Esophagus muscularis mucosa (tissue), 4 donors: ENCODE measurements around the gene WASF2. TPM values are rescaled to one million over a fixed set of nuclear protein-coding genes. Genes with fewer than 3 reads are reported as not detected.
A peak's percentile ranks its signal among the peaks of the same experiment; 100 is the strongest.

Experiments
- DNase-seq: peaks from one replicate; pipeline ENCODE4 v3.0.0-alpha.2; 2017; ENCODE audit errors: extremely low spot score
- H3K27ac ChIP-seq, 4 donors: fragments of 200-600 bp; sonication (generic); replicated peaks in 1 of 4; 1 replicate in 3 of 4; 2 replicates in 1 of 4; pipeline ENCODE4 v1.5.1; 2016 to 2019; ENCODE audit warnings: mild to moderate bottlenecking in 1 of 4
- H3K27me3 ChIP-seq, 4 donors: fragments of 200-600 bp; sonication (generic); one replicate each; pipeline versions ENCODE4 v1.5.1 to v1.6.0; 2016 to 2019
- H3K36me3 ChIP-seq, 4 donors: fragments of 200-600 bp; sonication (generic); one replicate each; pipeline ENCODE4 v1.5.1; 2016 to 2019
- H3K4me1 ChIP-seq, 4 donors: fragments of 200-600 bp; sonication (generic); one replicate each; pipeline ENCODE4 v1.5.1; 2016 to 2019
- H3K4me3 ChIP-seq, 4 donors: fragments of 200-600 bp; sonication (generic); 1 replicate in 2 of 4; 2 replicates in 2 of 4; pipeline ENCODE4 v1.5.1; 2016 to 2019; ENCODE audit warnings: mild to moderate bottlenecking in 4 of 4, moderate library complexity in 1 of 4
- H3K9me3 ChIP-seq, 4 donors: fragments of 200-600 bp; sonication (generic); 1 replicate in 3 of 4; 2 replicates in 1 of 4; pipeline ENCODE4 v1.5.1; 2016 to 2019
- CTCF ChIP-seq, 3 experiments: fragments of 200-600 bp in 2 of 3; fragments of 450-650 bp in 1 of 3; sonication (generic) in 2 of 3; IDR thresholded peaks; one replicate each; pipeline ENCODE4 v1.5.1; 2017 to 2019; ENCODE audit warnings: antibody characterized with exemption in 3 of 3, mild to moderate bottlenecking in 2 of 3, moderate library complexity in 1 of 3
- EP300 ChIP-seq: sonication (generic); formaldehyde crosslinking; IDR thresholded peaks from one replicate; pipeline ENCODE4 v1.6.1; 2017; ENCODE audit warnings: antibody characterized with exemption
- POLR2A ChIP-seq: fragments of 450-650 bp; IDR thresholded peaks from one replicate; pipeline ENCODE4 v1.6.1; 2017; ENCODE audit warnings: antibody characterized with exemption, moderate library complexity, mild to moderate bottlenecking, low read depth
- POLR2AphosphoS5 ChIP-seq, 2 donors: sonication (generic); formaldehyde crosslinking; IDR thresholded peaks; one replicate each; pipeline ENCODE4 v1.6.1; 2017; ENCODE audit warnings: antibody characterized with exemption in 2 of 2
- WGBS: methylation state at CpG from one replicate; pipeline ENCODE4 v1.1.5; 2018; 5-methylcytosine and 5-hydroxymethylcytosine counted together
- intact Hi-C: fragments of 100-400 bp; cut with DNase I; formaldehyde crosslinking; loops from one replicate; pipeline ENCODE4 v1.15.1; 2023
- total RNA-seq, 4 donors: library from RNA; depleted of rRNA; stranded (reverse); fragments of >200 nt; gene quantifications; one replicate each; pipeline versions ENCODE4 v1.1.0 to v1.2.1, GENCODE V29; 2016

WASF2 gene
- total RNA-seq, 4 donors from 2014 or later = 78.5 to 141 (median 101) TPM

DNA sequence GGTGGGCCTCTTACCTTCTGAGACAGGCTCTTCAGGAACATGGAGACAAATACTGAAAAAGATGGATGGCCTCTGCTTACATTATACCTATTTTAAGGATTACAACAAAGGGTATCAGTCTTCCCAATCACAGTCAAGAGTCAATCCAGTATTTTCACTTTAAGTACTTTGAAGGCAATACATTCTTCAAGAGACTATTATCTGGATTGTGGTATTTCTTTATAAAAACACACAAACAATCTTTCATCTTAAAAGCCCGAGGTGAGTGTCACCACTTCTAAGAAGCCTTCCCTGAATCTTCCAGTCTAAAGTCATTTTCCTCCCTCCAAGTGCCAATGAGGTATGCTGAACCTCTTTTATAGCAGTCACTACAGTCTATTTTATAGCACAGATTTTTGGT lies 45.3 kb downstream of the WASF2 start:
- peak overlapping the region in 1 of 4 donors; percentile 10 for H3K27ac ChIP-seq
- no peak for DNase-seq
- H3K9me3 ChIP-seq = no peaks in the 10 kb centered on the region
- H3K36me3 ChIP-seq = peaks cover 0 to 21% (median 11%) of the 10 kb centered on the region in 4 donors
- peaks cover 23 to 76% (median 63%) of the 10 kb centered on the region in 4 donors for H3K4me1 ChIP-seq
- H3K4me3 ChIP-seq = no peak overlapping the region
- intact Hi-C loops = no loop called here
- TF ChIP-seq POLR2AphosphoS5 (IDR thresholded peaks at IDR 0.05) = no peak
- no peak for TF ChIP-seq POLR2A
- no peak for TF ChIP-seq CTCF (IDR thresholded peaks at IDR 0.05)
- no peak for TF ChIP-seq EP300
- no peaks in the 10 kb centered on the region for H3K27me3 ChIP-seq
- 25% methylated on average over 1 of the region's 1 CpG for WGBS

GRCh38 chr1:27439150-27439549 lies 50.8 kb downstream of the WASF2 start:
- no peak overlapping the region for H3K27ac ChIP-seq
- no peaks in the 10 kb centered on the region for H3K9me3 ChIP-seq
- intact Hi-C loops = loop anchor here (5.0 kb wide), 1 partner anchor 48 kb away; no protein-coding TSS in a partner anchor
- peaks cover 0 to 13% (median 5%) of the 10 kb centered on the region in 4 donors for H3K36me3 ChIP-seq
- TF ChIP-seq EP300 = no peak
- no peak for TF ChIP-seq POLR2AphosphoS5 (IDR thresholded peaks at IDR 0.05)
- no peak for TF ChIP-seq POLR2A
- no peak for TF ChIP-seq CTCF (IDR thresholded peaks at IDR 0.05)
- H3K4me1 ChIP-seq = peaks cover 51 to 86% (median 71%) of the 10 kb centered on the region in 4 donors
- no peak overlapping the region for H3K4me3 ChIP-seq
- WGBS = 51% methylated on average over 2 of the region's 2 CpGs
- no peaks in the 10 kb centered on the region for H3K27me3 ChIP-seq
- no peak for DNase-seq

DNA sequence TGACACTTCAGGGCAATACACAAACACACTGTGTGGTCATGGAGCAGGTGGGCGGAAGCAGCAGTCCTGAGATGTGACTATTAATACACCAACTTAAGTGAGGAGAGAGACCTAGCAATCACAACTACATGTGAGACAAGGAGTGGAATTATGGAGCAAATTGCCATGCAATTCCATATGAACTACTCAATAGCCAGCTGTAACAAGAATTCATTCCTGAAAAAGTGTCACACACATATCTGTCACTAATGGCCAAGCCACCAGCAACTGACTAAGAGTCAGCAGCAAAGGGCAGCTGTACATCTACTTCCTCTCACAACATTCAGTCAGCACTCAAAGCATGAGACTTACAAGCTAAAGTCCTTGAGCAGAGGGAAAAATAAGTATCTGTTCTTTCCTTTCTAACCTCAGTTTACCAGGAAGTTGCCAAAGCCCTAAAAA lies 51.3 kb downstream of the WASF2 start:
- Histone ChIP-seq H3K4me3 (no peak overlapping the region), H3K36me3 (peaks cover 0 to 13% (median 5%) of the 10 kb centered on the region in 4 donors), H3K9me3 (no peaks in the 10 kb centered on the region), H3K27me3 (no peaks in the 10 kb centered on the region), H3K4me1 (peaks cover 56 to 86% (median 74%) of the 10 kb centered on the region in 4 donors), H3K27ac (peak overlapping the region in 1 of 4 donors; percentile 77)
- intact Hi-C loops = loop anchor here (5.0 kb wide), 1 partner anchor 49 kb away; no protein-coding TSS in a partner anchor
- no peak for DNase-seq
- TF ChIP-seq POLR2AphosphoS5 (IDR thresholded peaks at IDR 0.05) (no peak), POLR2A (no peak), EP300 (no peak), CTCF (IDR thresholded peaks at IDR 0.05) (no peak)
- WGBS = 86% methylated on average over 1 of the region's 1 CpG

GRCh38 chr1:27436204-27437159 lies 53.5 kb downstream of the WASF2 start:
- intact Hi-C loops = loop anchor here (5.0 kb wide), 1 partner anchor 51 kb away; no protein-coding TSS in a partner anchor
- Histone ChIP-seq H3K36me3 (peaks cover 0 to 13% (median 5%) of the 10 kb centered on the region in 4 donors), H3K27ac (peak overlapping the region; percentile 56 to 77 (median 74)), H3K27me3 (no peaks in the 10 kb centered on the region), H3K9me3 (no peaks in the 10 kb centered on the region), H3K4me1 (peaks cover 73 to 96% (median 92%) of the 10 kb centered on the region in 4 donors), H3K4me3 (peak overlapping the region in 2 of 4 donors; percentile 9 to 15)
- WGBS = 51% methylated on average over 5 of the region's 5 CpGs
- no peak for DNase-seq
- TF ChIP-seq POLR2AphosphoS5 (IDR thresholded peaks at IDR 0.05) (peak; percentile 18 to 86), CTCF (IDR thresholded peaks at IDR 0.05) (no peak)
